Body of pancreas (tissue), 4 donors: ENCODE data around the gene SURF1. TPM values are rescaled to one million over a fixed set of nuclear protein-coding genes. Genes with fewer than 3 reads are reported as not detected.

ENCODE experiments used
- ATAC-seq: fragments of 150-250 bp; one replicate; pipeline ENCODE4 v1.9.1; 2016
- DNase-seq, 4 donors: peaks; one replicate each; pipeline ENCODE4 v3.0.0-alpha.2; 2019
- H3K27ac ChIP-seq, 4 donors: fragments of 200-600 bp; sonication (generic); 1 replicate in 3 of 4; 2 replicates in 1 of 4; pipeline versions ENCODE4 v1.5.1 to v1.6.1; 2016 to 2019; ENCODE audit warnings: mild to moderate bottlenecking in 1 of 4, mixed read lengths in 1 of 4, moderate library complexity in 1 of 4
- H3K27me3 ChIP-seq, 2 donors: fragments of 200-600 bp; sonication (generic); one replicate each; pipeline ENCODE4 v1.6.0; 2016; ENCODE audit warnings: mild to moderate bottlenecking in 1 of 2
- H3K36me3 ChIP-seq, 2 donors: fragments of 200-600 bp; sonication (generic); replicated peaks in 1 of 2; 2 replicates each; pipeline ENCODE4 v1.5.1; 2016; ENCODE audit warnings: low read depth in 2 of 2; ENCODE audit not compliant: insufficient read depth in 1 of 2
- H3K4me1 ChIP-seq: fragments of 200-600 bp; sonication (generic); one replicate; pipeline ENCODE4 v1.6.0; 2016
- H3K4me3 ChIP-seq, 2 donors: fragments of 200-600 bp; sonication (generic); 1 replicate in 1 of 2; 2 replicates in 1 of 2; pipeline ENCODE4 v1.5.1; 2016 to 2019
- H3K9me3 ChIP-seq, 3 donors: fragments of 200-600 bp; sonication (generic); 1 replicate in 2 of 3; 2 replicates in 1 of 3; pipeline ENCODE4 v1.5.1; 2016
- CTCF ChIP-seq, 7 experiments: fragments of 450-650 bp in 4 of 7; fragments of 200-600 bp in 3 of 7; sonication (generic) in 3 of 7; IDR thresholded peaks; one replicate each; pipeline ENCODE4 v1.5.1; 2016 to 2019; ENCODE audit warnings: antibody characterized with exemption in 7 of 7
- POLR2A ChIP-seq, 3 donors: fragments of 450-650 bp; IDR thresholded peaks; one replicate each; pipeline ENCODE4 v1.6.1; 2016; ENCODE audit warnings: antibody characterized with exemption in 3 of 3, mild to moderate bottlenecking in 2 of 3
- WGBS, 2 donors: methylation state at CpG; one replicate each; pipeline ENCODE4 v1.1.5; 2017; 5-methylcytosine and 5-hydroxymethylcytosine counted together
- intact Hi-C: fragments of 100-400 bp; cut with DNase I; formaldehyde crosslinking; loops from one replicate; pipeline ENCODE4 v1.15.1; 2023
- total RNA-seq, 2 donors: library from RNA; depleted of rRNA; stranded (reverse); fragments of >200 nt; gene quantifications; one replicate each; pipeline ENCODE4 v1.1.0, GENCODE V29; 2016

The SURF1 gene
- total RNA-seq, 2 donors from 2014 or later, result 31.0 to 43.1 TPM

GRCh38 chr9:133351908-133352634 lies 4.2 kb downstream of the SURF1 start:
- no peak overlapping the region for H3K27ac ChIP-seq
- H3K9me3 ChIP-seq, result no peaks in the 10 kb centered on the region
- peaks cover 35% of the 10 kb centered on the region for H3K4me1 ChIP-seq
- peaks cover 9 to 26% of the 10 kb centered on the region in 2 donors for H3K36me3 ChIP-seq
- intact Hi-C loops, result no loop called here
- no peak for ATAC-seq
- no peak for TF ChIP-seq POLR2A (IDR thresholded peaks at IDR 0.05)
- TF ChIP-seq CTCF (IDR thresholded peaks at IDR 0.05), result peak in 5 of 7 experiments; percentile 17 to 52 (median 41)
- H3K4me3 ChIP-seq, result no peak overlapping the region
- DNase-seq, result peak in 3 of 4 donors; percentile 44 to 55 (median 46)
- no peaks in the 10 kb centered on the region for H3K27me3 ChIP-seq
- 78 to 87% methylated on average over 13 to 14 of the region's 14 CpGs for WGBS, 2 donors

DNA sequence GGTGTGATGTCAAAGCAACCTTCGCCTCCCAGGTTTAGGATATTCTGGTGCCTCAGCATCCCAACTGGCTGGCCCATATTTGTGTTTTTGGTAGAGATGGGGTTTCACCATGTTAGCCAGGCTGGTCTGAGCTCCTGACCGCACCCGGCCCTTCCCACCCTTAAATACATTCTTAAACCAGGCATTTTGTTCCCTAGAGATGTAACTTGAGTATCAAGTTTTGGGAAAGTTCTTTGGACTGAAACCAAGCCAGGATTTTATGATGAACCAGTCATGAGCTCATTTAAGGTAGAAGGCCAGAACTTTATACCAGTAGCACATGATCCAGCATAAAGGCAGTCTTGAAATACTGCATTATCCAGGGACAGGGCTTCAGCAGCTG lies 4.8 kb downstream of the SURF1 start:
- TF ChIP-seq POLR2A (IDR thresholded peaks at IDR 0.05) (no peak), CTCF (IDR thresholded peaks at IDR 0.05) (no peak)
- Histone ChIP-seq H3K27ac (no peak overlapping the region), H3K9me3 (no peaks in the 10 kb centered on the region), H3K4me3 (no peak overlapping the region), H3K27me3 (no peaks in the 10 kb centered on the region), H3K36me3 (peaks cover 9 to 26% of the 10 kb centered on the region in 2 donors), H3K4me1 (peaks cover 37% of the 10 kb centered on the region)
- intact Hi-C loops, result no loop called here
- 96 to 98% methylated on average over 3 of the region's 3 CpGs for whole genome bisulfite sequencing, 2 donors
- DNase-seq, result no peak
- ATAC-seq, result no peak

- peaks cover 9 to 26% of the 10 kb centered on the region in 2 donors for H3K36me3 ChIP-seq
- intact Hi-C loops, result no loop called here
- peaks cover 36% of the 10 kb centered on the region for H3K4me1 ChIP-seq
These were observed 6.2 kb downstream of the SURF1 start for GRCh38 chr9:133349965-133350616.

DNA sequence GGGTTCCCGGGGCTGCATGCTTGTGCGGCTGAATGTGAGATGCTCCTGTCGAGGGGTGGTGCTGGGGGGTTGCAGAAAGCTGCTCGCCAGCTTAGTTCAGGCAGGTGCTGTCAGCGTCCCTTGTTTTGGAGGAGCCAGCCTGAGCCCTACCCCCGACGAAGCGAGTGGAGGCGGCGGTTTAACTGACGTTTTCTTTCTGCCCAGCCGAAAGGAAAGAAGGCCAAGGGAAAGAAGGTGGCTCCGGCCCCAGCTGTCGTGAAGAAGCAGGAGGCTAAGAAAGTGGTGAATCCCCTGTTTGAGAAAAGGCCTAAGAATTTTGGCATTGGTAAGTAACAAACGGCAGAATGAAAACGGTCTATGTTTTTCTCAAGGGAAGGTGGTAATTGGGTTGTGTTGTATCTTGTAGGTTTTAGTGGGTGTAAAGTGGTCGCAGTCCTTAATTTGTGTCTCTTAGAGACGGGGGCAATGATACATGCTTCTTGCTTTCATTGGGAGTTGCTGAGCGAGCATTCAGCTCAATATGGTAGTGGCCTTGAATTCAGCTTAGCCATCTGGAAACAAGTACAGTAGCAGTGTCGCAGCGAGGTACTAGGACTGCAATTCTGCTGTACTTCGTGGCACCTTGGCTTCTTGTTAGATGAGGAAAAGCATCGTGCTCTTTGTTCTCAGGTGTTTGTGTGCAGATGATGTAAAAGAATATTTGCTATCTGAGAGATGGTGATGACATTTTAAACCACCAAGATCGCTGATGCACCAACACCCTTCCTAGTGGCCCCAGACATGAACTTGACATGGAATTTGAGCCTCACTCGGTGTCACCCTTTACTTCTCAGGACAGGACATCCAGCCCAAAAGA lies 7.3 kb downstream of the SURF1 start:
- peak overlapping the region; percentile 97 to 98 for H3K4me3 ChIP-seq
- no peak for DNase-seq
- H3K27me3 ChIP-seq, result no peaks in the 10 kb centered on the region
- WGBS, 2 donors, result 8 to 10% methylated on average over 21 to 25 of the region's 25 CpGs
- ATAC-seq, result no peak
- peak overlapping the region; percentile 87 to 95 (median 94) for H3K27ac ChIP-seq
- peaks cover 27% of the 10 kb centered on the region for H3K4me1 ChIP-seq
- no peak for TF ChIP-seq POLR2A (IDR thresholded peaks at IDR 0.05)
- TF ChIP-seq CTCF (IDR thresholded peaks at IDR 0.05), result no peak
- H3K9me3 ChIP-seq, result no peaks in the 10 kb centered on the region
- intact Hi-C loops, result no loop called here
- H3K36me3 ChIP-seq, result peaks cover 9 to 26% of the 10 kb centered on the region in 2 donors

More at GRCh38 chr9:133349965-133350616, 6.2 kb downstream of the SURF1 start:
- ATAC-seq (no peak), DNase-seq (no peak)
- Histone ChIP-seq H3K4me3 (no peak overlapping the region), H3K9me3 (no peaks in the 10 kb centered on the region), H3K27ac (peak overlapping the region in 1 of 4 donors; percentile 95), H3K27me3 (no peaks in the 10 kb centered on the region)
- 66 to 81% methylated on average over 15 of the region's 15 CpGs for WGBS, 2 donors
- TF ChIP-seq POLR2A (IDR thresholded peaks at IDR 0.05), result no peak
- no peak for TF ChIP-seq CTCF (IDR thresholded peaks at IDR 0.05)
